CD4-positive, alpha-beta T cell treated with Interleukin-10 for 1 hour (primary cell): Measurements from ENCODE around the gene CALN1.

Experiments
- DNase-seq: peaks from one replicate; pipeline ENCODE4 v3.0.0-alpha.2; 2020

Gene CALN1

DNA sequence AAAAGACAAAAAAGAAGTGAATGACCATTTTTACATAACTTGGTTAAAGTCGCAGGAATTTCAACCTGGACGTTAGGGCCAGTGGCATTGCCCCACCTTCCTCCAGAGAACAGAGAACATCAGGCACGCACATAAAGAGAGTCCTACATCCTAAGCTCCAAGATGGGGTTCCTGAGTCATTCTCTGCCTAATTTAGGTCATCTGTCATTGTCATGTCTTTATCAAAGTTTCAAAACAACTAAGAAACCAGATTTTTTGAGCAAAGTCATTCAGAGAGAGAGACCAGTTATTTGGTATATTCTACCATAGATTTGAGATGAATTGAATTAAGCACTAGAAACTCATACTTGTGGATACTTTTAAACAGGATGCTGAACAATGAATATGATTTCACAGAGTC lies 241.7 kb downstream of the CALN1 start:
- DNase-seq, result no peak

DNA sequence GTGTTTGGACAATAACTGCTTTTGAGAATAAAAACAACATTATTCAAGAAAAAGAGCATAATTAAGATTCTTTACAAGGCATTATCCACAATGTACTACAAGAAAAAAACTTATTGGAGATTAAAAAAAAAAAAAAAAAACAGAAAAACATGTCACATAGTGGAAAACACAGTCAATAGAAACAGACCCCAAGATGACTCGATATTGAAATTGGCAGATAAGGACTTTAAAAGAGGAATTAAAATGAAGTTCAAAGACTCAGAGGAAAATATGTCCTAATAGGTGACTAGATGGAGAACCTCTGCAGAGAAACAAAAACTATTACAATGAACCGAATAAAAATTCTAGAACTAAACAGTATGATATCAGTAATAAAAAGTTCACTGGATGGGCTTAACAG lies 248.9 kb downstream of the CALN1 start:
- DNase-seq, result no peak

DNA sequence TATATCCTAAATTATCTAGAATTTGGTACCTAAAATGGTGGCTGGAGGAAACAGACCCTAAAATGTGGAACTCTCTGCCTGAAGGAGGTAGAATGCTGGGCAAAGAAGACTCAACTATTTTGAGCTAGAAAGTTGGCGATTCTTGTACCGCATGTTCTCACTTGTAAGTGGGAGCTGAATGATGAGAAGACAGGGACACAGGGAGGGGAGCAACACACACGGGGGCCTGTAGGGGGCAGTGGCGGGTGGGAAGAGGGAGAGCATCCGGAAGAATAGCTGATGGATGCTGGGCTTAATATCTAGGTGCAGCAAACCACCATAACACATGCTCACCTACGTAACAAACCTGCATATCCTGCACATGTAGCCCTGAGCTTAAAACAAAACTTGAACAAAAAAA lies 250.6 kb downstream of the CALN1 start:
- DNase-seq, result no peak

DNA sequence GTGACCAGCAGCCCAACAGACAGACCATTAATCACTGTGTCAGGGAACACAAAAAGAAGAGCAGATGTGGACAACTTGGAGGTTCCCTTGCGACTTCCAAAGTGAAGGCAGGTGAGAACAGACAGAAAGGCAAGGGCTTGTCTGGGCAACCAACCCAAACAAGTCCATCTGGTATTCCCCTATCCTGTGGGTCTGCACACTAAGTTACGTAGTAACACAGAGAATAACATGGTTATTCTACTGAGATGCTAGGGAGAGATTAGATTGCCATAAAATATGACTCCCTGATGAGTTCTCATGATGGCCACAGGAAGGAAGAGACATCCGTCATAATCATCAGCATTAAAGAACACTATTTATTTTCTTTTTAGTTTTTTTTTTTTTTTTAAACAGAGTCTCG lies 252.2 kb downstream of the CALN1 start:
- DNase-seq, result no peak

DNA sequence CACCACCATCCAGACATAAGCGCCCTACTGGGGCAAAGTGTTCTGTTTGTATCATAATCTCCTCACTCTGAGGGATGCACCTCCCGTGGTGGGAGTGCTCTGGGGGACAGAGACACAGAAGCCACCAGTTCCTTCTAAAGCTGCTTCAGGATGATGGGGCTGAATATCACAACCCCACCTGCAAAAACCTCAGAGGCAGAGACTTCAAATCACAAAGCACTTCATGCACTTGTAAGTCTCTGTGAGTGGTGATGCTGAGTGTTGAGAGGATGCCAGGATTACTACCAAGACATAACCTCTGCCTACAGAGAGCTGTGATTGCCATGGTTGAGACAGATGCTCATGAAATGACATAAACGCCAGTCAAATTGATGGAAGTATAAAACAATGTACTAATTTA lies 255.5 kb downstream of the CALN1 start:
- no peak for DNase-seq

DNA sequence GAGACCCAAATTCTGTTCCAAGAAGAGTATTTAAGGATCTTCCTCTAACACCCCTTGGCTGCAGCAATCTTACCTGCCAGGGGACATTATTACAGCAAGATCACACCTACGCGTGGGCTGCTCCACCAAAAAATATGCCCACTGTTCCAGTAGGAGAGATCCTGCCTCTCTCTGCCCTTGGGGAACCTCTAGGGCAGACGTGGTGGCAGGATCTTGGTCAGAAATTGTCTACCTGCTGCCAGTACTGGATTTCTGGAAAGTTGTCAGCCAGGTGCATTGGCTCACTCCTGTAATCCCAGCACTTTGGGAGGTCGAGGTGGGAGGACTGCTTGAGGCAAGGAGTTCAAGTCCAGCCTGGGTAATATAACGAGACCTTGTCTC lies 259.0 kb downstream of the CALN1 start:
- no peak for DNase-seq

DNA sequence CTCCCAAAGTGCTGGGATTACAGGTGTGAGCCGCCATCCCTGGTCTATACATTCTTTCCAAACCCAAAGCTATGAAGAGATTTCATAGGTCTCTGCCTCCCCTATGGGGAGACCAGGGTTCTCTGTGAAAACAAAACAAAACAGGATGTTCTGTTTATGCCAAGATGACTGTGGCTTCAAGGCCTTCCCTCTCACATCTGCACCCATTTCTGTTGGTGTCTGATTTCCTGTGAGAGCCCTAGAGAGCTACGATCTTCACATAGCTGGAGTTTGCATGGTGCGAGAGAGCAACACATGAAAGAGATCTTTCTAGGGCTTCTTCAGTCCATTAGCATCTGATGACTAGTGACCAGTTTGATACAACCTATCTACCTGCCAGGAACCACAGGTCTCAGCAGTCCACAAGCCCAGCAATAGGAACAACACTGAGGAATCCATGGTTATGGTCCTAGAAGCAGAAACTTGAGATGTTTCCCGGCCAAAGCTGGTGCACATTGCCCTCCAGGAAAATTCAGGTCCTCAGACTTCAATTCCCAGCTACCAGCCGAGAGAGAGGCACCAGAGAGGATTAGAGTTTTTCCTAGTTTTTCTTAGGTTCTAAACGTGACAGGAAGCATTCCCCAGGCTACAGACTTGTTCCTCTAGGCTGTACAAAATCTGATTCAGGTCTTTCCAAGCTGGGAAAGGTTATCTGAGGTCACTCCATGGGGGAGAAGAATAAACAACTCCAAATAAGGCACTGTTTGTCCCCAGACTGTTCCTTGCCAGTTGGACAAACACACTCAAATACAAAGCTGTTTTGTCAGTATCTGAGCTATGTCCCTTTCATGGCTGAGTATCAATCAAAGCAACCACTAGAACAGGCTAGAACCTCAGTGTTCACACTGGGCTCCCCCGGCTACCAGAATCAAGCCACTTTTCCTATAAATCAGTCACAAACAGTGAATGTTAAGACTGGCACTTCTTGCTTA lies 259.7 kb downstream of the CALN1 start:
- no peak for DNase-seq

DNA sequence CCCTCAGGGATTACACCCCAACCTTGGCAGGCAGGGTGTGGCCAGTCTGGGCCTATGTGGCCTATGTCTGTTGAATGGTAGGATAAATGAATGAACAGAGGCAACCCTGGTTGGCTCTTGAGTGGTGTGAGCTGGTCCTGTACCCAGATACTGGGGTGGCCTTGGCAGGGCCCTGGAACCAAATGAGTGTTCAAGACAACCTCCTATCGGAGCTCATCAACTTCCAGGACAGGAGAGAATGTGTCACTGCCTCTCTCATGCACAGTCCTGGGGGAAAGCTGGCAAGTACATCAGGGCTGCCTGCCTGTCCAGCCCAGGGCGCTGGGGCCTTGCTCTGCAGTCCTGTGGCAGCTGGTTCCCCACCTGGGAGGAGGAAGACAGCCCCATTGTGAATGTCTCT lies 271.6 kb downstream of the CALN1 start:
- DNase-seq, result no peak

DNA sequence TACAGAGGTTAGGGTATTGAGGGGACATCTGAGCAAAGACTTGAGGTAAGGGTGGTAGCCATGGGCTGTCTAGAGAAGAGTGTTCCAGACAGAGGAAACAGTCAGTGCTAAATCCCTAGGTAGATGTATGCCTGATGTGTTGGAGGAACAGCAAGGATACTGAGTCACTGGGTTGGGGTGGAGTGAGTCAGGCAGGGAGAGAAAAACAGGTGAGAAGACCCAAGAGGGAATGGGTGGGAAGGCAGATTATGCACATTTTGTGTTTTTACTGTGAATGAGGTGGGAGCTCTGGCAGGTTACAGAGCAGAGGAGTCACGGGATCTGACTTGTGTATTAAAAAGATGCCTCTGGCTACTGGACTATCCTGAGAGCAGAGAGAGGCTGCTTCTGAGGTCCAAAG lies 285.0 kb downstream of the CALN1 start:
- no peak for DNase-seq

DNA sequence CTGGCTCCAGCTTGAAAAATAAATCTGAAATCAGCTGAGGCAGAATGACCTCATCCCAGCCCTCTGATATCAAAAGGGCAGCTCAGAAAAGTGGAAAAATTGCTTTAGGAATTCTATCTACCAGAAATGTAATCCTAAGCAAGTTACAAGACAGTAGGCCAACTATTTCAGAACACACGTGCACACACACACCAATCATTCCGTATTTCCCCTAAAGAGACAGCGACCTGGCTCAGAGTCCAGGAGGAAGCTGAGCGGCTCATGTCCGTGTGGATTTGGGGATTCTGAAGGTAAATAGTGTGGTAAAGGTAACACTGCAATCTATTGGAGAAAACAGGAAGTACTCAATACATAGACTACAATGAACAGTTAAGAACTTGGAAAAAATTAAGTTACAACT lies 288.2 kb downstream of the CALN1 start:
- no peak for DNase-seq

DNA sequence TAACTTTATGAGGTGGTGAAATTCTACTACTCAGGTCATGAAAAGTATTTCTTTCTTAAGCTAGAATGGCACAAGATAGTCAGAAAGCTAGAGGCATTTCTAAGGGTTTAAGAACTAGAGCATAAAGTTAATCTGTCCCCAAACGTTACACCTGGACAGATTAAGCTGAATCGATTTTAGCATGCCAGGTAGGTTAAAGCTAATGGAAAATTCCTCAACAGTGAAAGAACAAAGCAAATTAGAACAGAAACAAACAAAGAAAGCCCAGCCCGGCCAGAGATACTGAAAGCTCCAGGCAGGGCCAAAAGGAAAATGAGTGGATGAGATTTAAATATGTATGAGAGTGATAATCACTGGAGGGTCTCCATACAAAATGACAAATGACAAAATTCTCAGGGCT lies 293.8 kb downstream of the CALN1 start:
- DNase-seq, result no peak

DNA sequence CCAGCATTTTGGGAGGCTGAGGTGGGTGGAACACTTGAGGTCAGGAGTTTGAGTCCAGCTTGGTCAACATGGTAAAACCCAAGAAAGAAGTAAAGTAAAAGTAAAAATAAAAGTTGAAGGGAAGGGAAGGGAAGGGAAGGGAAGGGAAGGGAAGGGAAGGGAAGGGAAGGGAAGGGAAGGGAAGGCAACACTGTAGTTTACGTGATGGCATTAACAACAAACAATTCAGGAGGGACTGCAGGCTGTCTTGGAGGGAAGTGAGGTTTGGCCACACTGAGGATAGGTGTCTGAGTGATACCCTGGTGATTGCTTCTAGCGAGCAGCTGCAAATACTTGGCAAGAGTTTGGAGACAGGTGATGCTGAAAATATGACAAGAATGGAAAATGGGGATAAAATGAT lies 298.0 kb downstream of the CALN1 start:
- no peak for DNase-seq

DNA sequence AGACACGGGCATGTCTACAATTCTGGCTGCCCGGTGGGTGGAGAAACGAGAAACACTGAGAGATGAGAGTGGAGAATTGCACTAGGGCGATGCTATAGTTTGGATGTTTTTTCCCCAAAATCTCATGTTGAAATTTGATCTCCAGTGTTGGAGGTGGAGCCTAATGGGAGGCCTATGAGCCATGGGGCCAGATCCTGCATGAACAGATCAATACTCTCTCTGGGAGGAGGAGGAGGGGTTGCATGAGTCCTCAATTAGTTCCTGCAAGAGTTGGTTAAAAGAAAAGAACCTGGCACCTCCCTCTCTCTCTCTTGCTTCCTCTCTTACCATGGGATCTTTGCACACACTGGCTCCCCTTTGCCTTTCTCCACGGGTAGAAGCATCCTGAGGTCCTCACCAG lies 299.1 kb downstream of the CALN1 start:
- DNase-seq, result no peak

DNA sequence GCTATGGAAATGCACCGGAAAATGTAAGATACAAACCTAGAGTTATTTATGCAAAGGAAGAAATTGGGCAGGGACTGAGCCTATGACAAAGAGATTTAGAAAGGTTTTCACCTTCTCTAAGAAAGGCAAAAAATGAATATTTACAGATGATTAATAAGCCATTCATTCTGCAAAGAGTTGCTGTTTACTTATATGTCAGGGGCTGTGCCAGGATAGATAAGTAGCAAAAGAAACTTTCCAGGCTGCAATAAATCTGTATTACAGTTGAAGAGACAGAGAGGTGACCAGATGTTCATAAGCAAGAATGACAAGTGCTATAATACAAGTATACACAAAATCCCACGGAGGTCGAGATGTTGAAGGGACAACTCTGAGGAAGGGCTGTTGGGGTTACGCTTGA lies 299.6 kb downstream of the CALN1 start:
- DNase-seq, result no peak

DNA sequence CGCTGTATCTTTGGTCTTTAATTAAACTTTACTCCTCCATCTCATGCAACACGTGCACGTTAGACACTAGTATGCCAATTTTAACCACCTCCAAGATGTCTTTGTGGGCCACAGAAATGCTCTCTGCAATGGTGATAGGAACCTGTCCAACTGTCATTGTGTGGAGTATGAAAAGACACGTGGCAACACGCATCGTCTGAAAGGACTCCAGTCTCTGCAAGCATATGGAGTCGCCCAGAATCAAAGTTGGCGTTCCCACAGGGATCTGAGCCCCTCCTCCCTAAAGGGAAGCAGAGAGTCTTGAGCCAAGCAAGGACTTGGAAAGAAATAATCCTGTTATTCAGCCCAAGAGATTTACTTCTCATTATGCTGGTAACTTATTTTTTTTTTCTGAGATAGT lies 301.1 kb downstream of the CALN1 start:
- no peak for DNase-seq

DNA sequence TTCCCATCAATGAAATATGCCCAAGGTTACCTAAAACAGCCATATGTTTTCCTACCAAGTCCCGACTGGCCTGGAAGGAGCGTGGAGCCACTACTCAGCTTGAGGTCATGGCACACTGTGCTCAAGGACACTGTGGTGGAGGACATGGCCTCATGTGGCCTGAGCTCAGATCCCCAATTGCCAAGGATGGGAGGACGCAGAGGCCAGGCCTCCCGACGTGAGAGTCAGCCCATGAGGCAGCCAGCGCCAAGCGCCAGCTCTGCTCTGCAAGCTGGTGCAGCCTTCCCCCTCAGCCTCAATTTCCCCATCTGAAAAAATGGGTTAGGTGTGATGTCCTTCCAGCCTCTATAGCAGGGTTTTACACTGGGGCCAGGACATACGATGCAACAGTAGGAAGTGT lies 302.6 kb downstream of the CALN1 start:
- DNase-seq, result no peak

DNA sequence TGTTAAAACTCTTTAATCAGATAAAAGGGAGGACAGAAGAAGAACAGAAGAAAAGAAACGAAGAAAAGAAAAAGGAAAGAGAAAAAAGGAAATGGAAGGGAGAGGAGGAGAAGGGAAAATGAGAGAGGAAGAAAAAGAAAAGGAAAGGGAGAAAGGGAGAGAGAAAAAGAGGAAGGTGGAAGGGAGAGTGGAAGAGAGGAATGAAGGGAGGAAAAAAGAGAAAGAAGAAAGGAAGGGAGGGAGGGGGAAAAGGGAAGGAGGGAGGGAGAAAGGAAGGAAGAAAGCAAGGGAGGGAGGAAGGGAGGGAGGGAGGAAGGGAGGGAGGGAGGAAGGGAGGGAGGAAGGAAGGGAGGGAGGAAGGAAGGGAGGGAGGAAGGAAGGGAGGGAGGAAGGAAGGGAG lies 305.7 kb downstream of the CALN1 start:
- no peak for DNase-seq

DNA sequence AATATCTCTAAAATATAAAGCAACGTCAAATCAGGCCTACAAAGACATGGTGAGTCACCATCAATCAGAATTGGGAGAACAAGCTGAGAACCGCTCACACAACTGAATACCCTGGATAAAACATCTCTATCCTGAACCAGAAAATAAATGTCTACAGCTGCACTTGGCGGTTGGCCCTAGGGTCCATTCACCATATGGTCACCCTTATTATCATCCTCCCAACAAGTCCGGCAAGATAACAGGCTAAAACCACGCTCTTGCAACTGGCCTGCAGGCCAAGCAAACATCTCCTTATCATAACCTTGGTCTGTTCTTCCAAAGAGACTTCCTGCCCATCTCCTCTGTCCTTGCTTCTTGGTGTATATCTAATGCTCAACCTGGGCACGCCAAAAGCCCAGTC lies 310.7 kb downstream of the CALN1 start:
- no peak for DNase-seq

DNA sequence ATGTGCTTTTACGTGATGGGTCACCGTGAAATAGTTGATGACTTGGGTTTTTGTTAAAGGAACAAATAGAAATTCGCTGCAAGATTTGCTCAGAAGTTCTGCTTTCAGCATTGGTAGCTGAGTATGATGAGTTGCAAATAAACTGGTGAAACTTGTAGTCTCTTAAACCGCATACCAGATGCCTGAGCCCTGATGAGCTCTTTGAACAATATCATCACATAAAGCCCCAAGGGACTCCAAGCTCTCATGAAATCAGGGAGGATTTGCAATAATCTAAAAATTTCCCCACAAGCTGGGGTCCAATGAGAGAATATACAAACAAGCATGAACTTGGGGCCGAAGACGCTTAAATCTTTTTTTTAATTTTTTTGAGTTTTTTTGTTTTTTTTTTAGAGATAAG lies 312.4 kb downstream of the CALN1 start:
- DNase-seq, result no peak

DNA sequence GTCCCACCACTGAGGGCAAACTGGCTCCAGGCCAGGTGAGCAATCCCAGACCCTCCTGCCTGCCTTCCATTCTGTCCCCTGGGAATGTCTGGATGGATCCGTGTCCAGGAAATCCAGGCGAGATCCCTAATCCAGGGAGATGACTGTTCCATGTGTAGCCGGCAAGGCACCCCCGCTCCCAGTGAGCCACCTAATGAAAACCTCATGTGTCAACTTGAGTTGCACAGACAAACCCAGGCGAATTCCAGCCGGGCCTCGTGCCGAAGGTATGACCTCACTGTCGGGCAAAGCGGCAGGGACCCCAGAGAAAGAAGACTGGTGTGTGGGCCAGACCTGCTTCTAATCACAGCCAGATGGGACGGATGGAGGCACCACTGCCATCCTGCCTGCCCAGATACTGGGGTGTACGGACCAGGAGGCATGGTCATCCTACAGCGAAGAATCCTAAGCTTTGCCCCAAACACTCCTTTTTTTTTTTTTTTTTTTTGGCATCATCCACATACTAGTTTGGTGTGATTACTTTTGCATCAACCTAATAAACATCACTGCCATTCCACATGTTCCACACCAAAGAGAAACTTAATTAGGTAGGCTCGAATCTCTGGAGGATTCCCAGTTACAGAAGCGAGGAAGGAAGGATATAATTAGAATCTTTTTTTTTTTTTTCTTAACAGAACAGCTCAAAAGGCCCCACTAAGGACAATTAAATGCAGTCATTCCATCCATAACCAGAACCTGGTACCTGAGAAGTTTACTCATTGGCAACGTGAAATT lies 313.1 kb downstream of the CALN1 start:
- no peak for DNase-seq

DNA sequence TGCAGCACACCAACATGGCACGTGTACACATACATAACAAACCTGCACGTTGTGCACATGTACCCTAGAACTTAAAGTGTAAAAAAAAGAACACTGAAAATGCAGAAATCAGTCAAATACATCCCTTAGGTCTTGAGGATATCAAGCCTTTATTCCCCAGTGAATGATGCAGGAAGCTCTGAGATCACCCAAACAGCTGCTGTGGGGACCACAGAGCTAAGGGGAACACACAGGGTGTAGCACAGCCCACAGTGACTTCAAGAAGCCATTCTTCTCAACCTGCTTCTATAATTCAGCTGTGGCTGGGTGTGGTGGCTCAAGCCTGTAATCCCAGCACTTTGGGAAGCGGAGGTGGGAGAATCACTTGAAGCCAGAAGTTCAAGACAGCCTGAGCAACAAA lies 314.9 kb downstream of the CALN1 start:
- no peak for DNase-seq

DNA sequence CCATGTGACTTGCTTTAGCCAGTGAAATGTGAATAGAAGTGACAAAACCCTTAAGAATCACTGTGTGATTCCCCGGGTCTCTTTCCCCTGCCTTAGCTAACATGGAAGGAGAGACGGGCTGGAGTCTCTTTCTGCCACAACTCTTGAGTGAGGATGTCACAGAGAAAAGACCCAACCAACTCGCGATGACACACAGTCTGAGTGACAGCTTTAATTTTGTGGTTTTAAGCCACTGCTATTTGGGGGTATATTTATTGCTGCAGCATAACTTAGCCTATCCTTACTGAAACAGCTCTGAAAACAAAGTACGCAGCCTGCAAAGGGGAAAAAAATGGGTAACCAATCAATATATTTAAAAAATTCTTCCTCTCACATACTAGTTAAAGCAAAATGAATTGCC lies 319.4 kb downstream of the CALN1 start:
- no peak for DNase-seq

DNA sequence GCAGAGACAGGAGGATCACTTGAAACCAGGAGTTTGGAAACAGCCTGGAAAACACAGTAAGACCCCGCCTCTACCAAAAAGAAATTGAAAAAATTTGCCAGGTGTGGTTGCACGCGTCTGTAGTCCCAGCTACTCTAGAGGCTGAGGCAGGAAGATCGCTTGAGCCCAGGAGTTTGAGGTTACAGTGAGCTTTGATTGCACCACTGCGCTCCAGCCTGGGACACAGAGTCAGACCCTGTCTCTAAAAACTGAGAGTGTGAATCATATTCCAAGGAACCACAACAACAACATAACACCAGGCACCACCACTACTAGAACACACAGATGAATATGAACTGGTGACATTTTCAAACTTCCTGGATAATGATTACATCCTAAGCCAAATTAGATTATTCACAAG lies 324.2 kb downstream of the CALN1 start:
- DNase-seq, result no peak

DNA sequence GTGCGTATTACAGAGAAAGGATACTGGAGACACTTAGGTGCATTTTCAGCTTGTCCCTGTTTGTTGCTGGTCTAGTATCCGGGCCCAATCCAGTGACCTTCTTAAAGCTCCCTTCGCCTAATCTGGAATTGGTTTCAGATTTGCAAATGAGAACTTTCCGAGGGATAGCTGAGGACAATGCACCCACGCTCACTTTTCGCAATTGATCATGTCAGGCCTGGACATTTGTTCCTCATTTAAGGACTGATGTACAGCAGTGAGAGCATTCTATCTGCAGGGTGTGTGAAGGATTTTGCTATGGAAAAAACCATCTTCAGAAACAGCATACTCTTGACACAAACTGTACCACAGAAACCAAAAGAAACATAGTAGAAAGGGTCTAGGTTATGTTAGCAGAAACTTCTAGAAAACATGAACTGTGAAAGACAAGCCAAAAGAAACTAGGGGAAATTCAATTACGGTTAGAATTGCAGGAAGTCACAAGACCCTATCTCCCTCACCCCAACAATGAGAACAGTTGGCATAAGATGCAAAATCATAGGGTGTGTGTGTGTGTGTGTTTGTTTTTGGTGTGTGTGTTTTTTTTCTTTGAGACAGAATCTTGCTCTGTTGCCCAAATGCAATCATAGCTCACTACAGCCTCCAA lies 331.1 kb downstream of the CALN1 start:
- no peak for DNase-seq
